MCF 10A (cell line): ENCODE results near the gene MPDU1. TPM values are rescaled to one million over a fixed set of nuclear protein-coding genes. Genes with fewer than 3 reads are reported as not detected.

Source experiments
- BruUV-seq: library from RNA; stranded (reverse); fragments of 400-500 nt; replicated peaks from 2 replicates; lab custom pipeline; 2021; lab: Mats Ljungman, UMichigan
- CTCF ChIA-PET: fragments of 300-600 bp; sonication (Branson Sonifier 250); formaldehyde crosslinking; extraction: SDS; loops from one replicate; lab custom pipeline; 2021; ENCODE audit warnings: antibody characterized with exemption, inconsistent platforms; lab: Yijun Ruan, JAX
- POLR2A ChIA-PET: fragments of 300-600, 350-650 bp; sonication (Branson Sonifier 250); formaldehyde crosslinking; extraction: SDS; loops from one replicate; lab custom pipeline; 2020; ENCODE audit warnings: antibody characterized with exemption, inconsistent platforms; lab: Yijun Ruan, JAX
- DNase-seq: peaks from one replicate; pipeline ENCODE4 v3.0.0-alpha.2; 2018; ENCODE audit not compliant: unreplicated experiment
- H3K27ac Mint-ChIP-seq: one replicate; pipeline ENCODE4 v1.8.0; 2022; ENCODE audit warnings: mild to moderate bottlenecking, low read depth, mixed read lengths; ENCODE audit not compliant: unreplicated experiment
- H3K27me3 Mint-ChIP-seq: one replicate; pipeline ENCODE4 v1.8.0; 2022; ENCODE audit warnings: mixed read lengths; ENCODE audit not compliant: insufficient read depth, unreplicated experiment
- H3K36me3 Mint-ChIP-seq: one replicate; pipeline ENCODE4 v1.8.0; 2022; ENCODE audit warnings: mild to moderate bottlenecking, moderate library complexity, mixed read lengths; ENCODE audit not compliant: insufficient read depth, unreplicated experiment
- H3K4me1 Mint-ChIP-seq: one replicate; pipeline ENCODE4 v1.8.0; 2022; ENCODE audit warnings: mixed read lengths; ENCODE audit not compliant: insufficient read depth, unreplicated experiment
- H3K4me3 Mint-ChIP-seq: one replicate; pipeline ENCODE4 v1.8.0; 2022; ENCODE audit warnings: mild to moderate bottlenecking, moderate library complexity, mixed read lengths; ENCODE audit not compliant: unreplicated experiment
- H3K9me3 Mint-ChIP-seq: one replicate; pipeline ENCODE4 v1.8.0; 2022; ENCODE audit warnings: mixed read lengths; ENCODE audit not compliant: unreplicated experiment
- CTCF ChIP-seq: fragments of 200-600 bp; IDR thresholded peaks from one replicate; pipeline ENCODE4 v1.8.0; 2022; ENCODE audit warnings: antibody characterized with exemption, mild to moderate bottlenecking; ENCODE audit not compliant: unreplicated experiment
- intact Hi-C: fragments of 100-400 bp; cut with micrococcal nuclease; formaldehyde crosslinking; loops from 2 replicates; pipeline ENCODE4 v1.14.1; 2022
- total RNA-seq: library from RNA; stranded (reverse); gene quantifications from 2 replicates; pipeline ENCODE4 v1.2.3, GENCODE V29; 2022

The MPDU1 gene
- total RNA-seq, 1 experiment from 2014 or later = 56.5 TPM

- H3K36me3 Mint-ChIP-seq = peaks cover 14% of the 10 kb centered on the region
- peak; percentile 95 for DNase-seq
- POLR2A ChIA-PET = interaction anchor here (0.5 to 6.0 kb wide), 25 partner anchors 9 to 375 kb away, joined by 3 to 71 read pairs (median 4); partner anchors contain the start of genes CD68, MPDU1, POLR2A and SOX15
- no peak for TF ChIP-seq CTCF
- BruUV-seq = no TSS peak
- CTCF ChIA-PET = interaction anchor here (0.6 to 7.1 kb wide), 6 partner anchors 14 to 493 kb away, joined by 3 to 123 read pairs (median 4); no protein-coding TSS in a partner anchor
- H3K9me3 Mint-ChIP-seq = no peaks in the 10 kb centered on the region
- intact Hi-C loops = no loop called here
- H3K4me3 Mint-ChIP-seq = peak overlapping the region; percentile 81
- peak overlapping the region; percentile 91 for H3K27ac Mint-ChIP-seq
- no peaks in the 10 kb centered on the region for H3K27me3 Mint-ChIP-seq
- peaks cover 42% of the 10 kb centered on the region for H3K4me1 Mint-ChIP-seq
These were observed 25.7 kb upstream of the MPDU1 start for GRCh38 chr17:7557775-7558543.

- no TSS peak for BruUV-seq
- no peaks in the 10 kb centered on the region for H3K27me3 Mint-ChIP-seq
- peaks cover 42% of the 10 kb centered on the region for H3K4me1 Mint-ChIP-seq
- no peaks in the 10 kb centered on the region for H3K9me3 Mint-ChIP-seq
- H3K27ac Mint-ChIP-seq = peak within 1 kb of the TSS; percentile 91
- TF ChIP-seq CTCF = no peak
- peak within 1 kb of the TSS; percentile 81 for H3K4me3 Mint-ChIP-seq
- CTCF ChIA-PET = interaction anchor here (0.6 to 7.1 kb wide), 6 partner anchors 13 to 492 kb away, joined by 3 to 123 read pairs (median 4); no protein-coding TSS in a partner anchor
- POLR2A ChIA-PET = interaction anchor here (0.5 to 6.0 kb wide), 19 partner anchors 14 to 374 kb away, joined by 3 to 71 read pairs (median 4); partner anchors contain the start of genes CD68, POLR2A, SOX15 and WRAP53
- peaks cover 17% of the 10 kb centered on the region for H3K36me3 Mint-ChIP-seq
- peak; percentile 65 for DNase-seq
- intact Hi-C loops = no loop called here
These were observed 24.9 kb upstream of the MPDU1 start, which contains the start of gene TNFSF13 for GRCh38 chr17:7558544-7559319. Gene TNFSF13, plus strand, starts transcription at chr17:7558750. Its CDS starts 290 bp downstream, at chr17:7559040.

- no TSS peak for BruUV-seq
- Mint-ChIP-seq H3K9me3 (no peaks in the 10 kb centered on the region), H3K36me3 (peaks cover 17% of the 10 kb centered on the region), H3K4me3 (peak overlapping the region; percentile 81), H3K27ac (peak overlapping the region; percentile 91), H3K27me3 (no peaks in the 10 kb centered on the region), H3K4me1 (peaks cover 42% of the 10 kb centered on the region)
- POLR2A ChIA-PET = interaction anchor here (0.5 to 6.0 kb wide), 33 partner anchors 10 to 326 kb away, joined by 3 to 71 read pairs (median 7); partner anchors contain the start of genes CD68, MPDU1, POLR2A and SOX15
- peak; percentile 75 for DNase-seq
- no peak for TF ChIP-seq CTCF
- CTCF ChIA-PET = interaction anchor here (0.7 to 7.1 kb wide), 31 partner anchors 10 to 519 kb away, joined by 3 to 123 read pairs (median 6); partner anchors contain the start of genes CD68, CHRNB1, TMEM102 and TMEM95
- intact Hi-C loops = no loop called here
These were observed 24.1 kb upstream of the MPDU1 start for GRCh38 chr17:7559320-7560171.
